PC-3 (cell line): Measurements from ENCODE around the gene AGBL3. TPM values are rescaled to one million over a fixed set of nuclear protein-coding genes. Genes with fewer than 3 reads are reported as not detected.

Experiments
- ATAC-seq: fragments of 200-7000 bp; cut with Tn5 transposase; 2 replicates; pipeline ENCODE4 v1.9.1; 2020; ENCODE audit warnings: mild to moderate bottlenecking, moderate library complexity
- BruUV-seq: library from RNA; stranded (reverse); fragments of 400-500 nt; replicated peaks from 2 replicates; lab custom pipeline; 2021; lab: Mats Ljungman, UMichigan
- CTCF ChIA-PET: fragments of 300-600 bp; sonication (Branson Sonifier 250); formaldehyde crosslinking; loops from one replicate; lab custom pipeline; 2022; ENCODE audit warnings: antibody characterized with exemption; lab: Charles Lee
- POLR2A ChIA-PET: fragments of 300-600 bp; sonication (Branson Sonifier 250); formaldehyde crosslinking; loops from one replicate; lab custom pipeline; 2022; ENCODE audit warnings: antibody characterized with exemption; ENCODE audit not compliant: unreplicated experiment; lab: Charles Lee
- DNase-seq: peaks from one replicate; pipeline ENCODE4 v3.0.0-alpha.2; 2015
- H2AFZ ChIP-seq: fragments of 300-600 bp; sonication (generic); 2 replicates; pipeline ENCODE4 v1.6.0; 2016; ENCODE audit warnings: antibody characterized with exemption, low read length
- H3F3A ChIP-seq: fragments of 300-600 bp; sonication (generic); one replicate; pipeline ENCODE4 v1.6.0; 2017; ENCODE audit warnings: antibody characterized with exemption, low read length, control low read depth, mild to moderate bottlenecking; ENCODE audit not compliant: unreplicated experiment
- H3K27ac ChIP-seq: fragments of 300-600 bp; sonication (generic); 2 replicates; pipeline ENCODE4 v1.5.1; 2016; ENCODE audit warnings: mild to moderate bottlenecking, low read length
- H3K27me3 ChIP-seq: fragments of 300-600 bp; sonication (generic); 2 replicates; pipeline ENCODE4 v1.6.1; 2016; ENCODE audit warnings: low read length, mixed read lengths
- H3K36me3 ChIP-seq: fragments of 300-600 bp; sonication (generic); 2 replicates; pipeline ENCODE4 v1.6.1; 2016; ENCODE audit warnings: low read depth, mixed run types, low read length, mixed read lengths
- H3K4me1 ChIP-seq: fragments of 300-600 bp; sonication (generic); 2 replicates; pipeline ENCODE4 v1.5.1; 2016; ENCODE audit warnings: low read length; ENCODE audit not compliant: insufficient read depth
- H3K4me2 ChIP-seq: fragments of 300-600 bp; sonication (generic); 2 replicates; pipeline ENCODE4 v1.6.0; 2016; ENCODE audit warnings: low read length
- H3K4me3 ChIP-seq: fragments of 300-600 bp; sonication (generic); 2 replicates; pipeline ENCODE4 v1.5.1; 2016; ENCODE audit warnings: mild to moderate bottlenecking, low read length, mixed read lengths
- H3K79me2 ChIP-seq: fragments of 300-600 bp; sonication (generic); 2 replicates; pipeline ENCODE4 v1.6.1; 2017; ENCODE audit warnings: low read length, mixed read lengths
- H3K9ac ChIP-seq: fragments of 300-600 bp; sonication (generic); 2 replicates; pipeline ENCODE4 v1.6.0; 2016; ENCODE audit warnings: mild to moderate bottlenecking, low read length
- H3K9me2 ChIP-seq: fragments of 300-600 bp; sonication (generic); replicated peaks from 2 replicates; pipeline ENCODE4 v1.6.1; 2016; ENCODE audit warnings: mixed run types, low read length, mixed read lengths
- H3K9me3 ChIP-seq: fragments of 300-600 bp; sonication (generic); 2 replicates; pipeline ENCODE4 v1.6.1; 2016; ENCODE audit warnings: low read length, mixed read lengths
- H4K20me1 ChIP-seq: fragments of 300-600 bp; sonication (generic); 2 replicates; pipeline ENCODE4 v1.6.1; 2016; ENCODE audit warnings: low read length, mixed read lengths
- CTCF ChIP-seq: fragments of 300-600 bp; sonication (generic); conservative IDR thresholded peaks from 2 replicates; pipeline ENCODE4 v1.5.1; 2017; ENCODE audit warnings: antibody characterized with exemption, low read depth, mild to moderate bottlenecking, low read length
- EZH2 ChIP-seq: fragments of 300-600 bp; sonication (generic); IDR thresholded peaks from one replicate; pipeline ENCODE4 v1.6.1; 2017; ENCODE audit warnings: antibody characterized with exemption, mild to moderate bottlenecking, low read length; ENCODE audit not compliant: unreplicated experiment
- EZH2phosphoT487 ChIP-seq: fragments of 300-600 bp; sonication (generic); IDR thresholded peaks from 2 replicates; pipeline ENCODE4 v1.6.1; 2018; ENCODE audit warnings: mild to moderate bottlenecking, antibody characterized with exemption, low read length, borderline replicate concordance
- intact Hi-C: fragments of 100-400 bp; cut with micrococcal nuclease; formaldehyde crosslinking; loops from 2 replicates; pipeline ENCODE4 v1.9.0; 2023
- total RNA-seq: library from RNA; depleted of rRNA; stranded (reverse); fragments of >200 nt; gene quantifications from 2 replicates; pipeline ENCODE4 v1.2.3, GENCODE V29; 2014

The AGBL3 gene
- total RNA-seq, 1 experiment from 2014 or later, result 2.5 TPM

GRCh38 chr7:135111379-135111778 lies 125.1 kb downstream of the AGBL3 start:
- no TSS peak for BruUV-seq
- H3F3A ChIP-seq, result no peaks in the 10 kb centered on the region
- no peak for DNase-seq
- no peak for TF ChIP-seq CTCF
- TF ChIP-seq EZH2phosphoT487, result no peak
- TF ChIP-seq EZH2, result no peak
- H3K9ac ChIP-seq, result no peak overlapping the region
- H3K9me2 ChIP-seq, result no peaks in the 10 kb centered on the region
- H3K4me2 ChIP-seq, result no peak overlapping the region
- H3K79me2 ChIP-seq, result no peaks in the 10 kb centered on the region
- no peak for ATAC-seq
- POLR2A ChIA-PET, result no interaction called here
- peaks cover 14% of the 10 kb centered on the region for H3K27me3 ChIP-seq
- no peaks in the 10 kb centered on the region for H3K36me3 ChIP-seq
- H4K20me1 ChIP-seq, result no peaks in the 10 kb centered on the region
- no peak overlapping the region for H3K4me3 ChIP-seq
- CTCF ChIA-PET, result interaction anchor here (0.6 kb wide), 1 partner anchor 150 kb away, joined by 3 read pairs; no protein-coding TSS in a partner anchor
- no peak overlapping the region for H3K27ac ChIP-seq
- no peak overlapping the region for H2AFZ ChIP-seq
- H3K9me3 ChIP-seq, result no peaks in the 10 kb centered on the region
- no peaks in the 10 kb centered on the region for H3K4me1 ChIP-seq
- intact Hi-C loops, result loop anchor here (5.0 kb wide), 1 partner anchor 69 kb away; no protein-coding TSS in a partner anchor

- Histone ChIP-seq H3K9me3 (no peaks in the 10 kb centered on the region), H4K20me1 (no peaks in the 10 kb centered on the region), H3K9ac (no peak overlapping the region), H3K4me1 (no peaks in the 10 kb centered on the region), H3K9me2 (no peaks in the 10 kb centered on the region), H3K27me3 (peaks cover 14% of the 10 kb centered on the region), H3K4me3 (no peak overlapping the region), H3K4me2 (no peak overlapping the region), H3K36me3 (no peaks in the 10 kb centered on the region), H2AFZ (no peak overlapping the region), H3K79me2 (no peaks in the 10 kb centered on the region), H3F3A (no peaks in the 10 kb centered on the region), H3K27ac (no peak overlapping the region)
- ChIA-PET POLR2A (no interaction called here), CTCF (no interaction called here)
- intact Hi-C loops, result loop anchor here (5.0 kb wide), 1 partner anchor 72 kb away; no protein-coding TSS in a partner anchor
- no TSS peak for BruUV-seq
- TF ChIP-seq CTCF (no peak), EZH2 (no peak), EZH2phosphoT487 (no peak)
- DNase-seq (no peak), ATAC-seq (no peak)
Observed at GRCh38 chr7:135114622-135115021, 128.3 kb downstream of the AGBL3 start.

- ChIA-PET POLR2A (no interaction called here), CTCF (no interaction called here)
- ATAC-seq (no peak), DNase-seq (no peak)
- Histone ChIP-seq H3K4me1 (no peaks in the 10 kb centered on the region), H3K27ac (no peak overlapping the region), H2AFZ (no peak overlapping the region), H3K9me2 (no peaks in the 10 kb centered on the region), H3K9ac (no peak overlapping the region), H3K27me3 (no peaks in the 10 kb centered on the region), H3K79me2 (no peaks in the 10 kb centered on the region), H3K36me3 (no peaks in the 10 kb centered on the region), H3K4me3 (no peak overlapping the region), H4K20me1 (no peaks in the 10 kb centered on the region), H3K4me2 (no peak overlapping the region), H3F3A (no peaks in the 10 kb centered on the region), H3K9me3 (no peaks in the 10 kb centered on the region)
- BruUV-seq, result no TSS peak
- intact Hi-C loops, result no loop called here
- no peak for TF ChIP-seq EZH2phosphoT487
- no peak for TF ChIP-seq CTCF
- TF ChIP-seq EZH2, result no peak
Observed at GRCh38 chr7:135117096-135117495, 130.8 kb downstream of the AGBL3 start.
